HepG2 (cell line): ENCODE data around the gene INF2. TPM values are rescaled to one million over a fixed set of nuclear protein-coding genes. Genes with fewer than 3 reads are reported as not detected.

Experiments used
- GPN1 ChIP-seq: sonication (generic); formaldehyde crosslinking; IDR thresholded peaks from 2 replicates; pipeline ENCODE4 v1.5.1; 2020; ENCODE audit warnings: missing genetic modification reagents, borderline replicate concordance
- IKZF4 ChIP-seq: sonication (generic); formaldehyde crosslinking; IDR thresholded peaks from 2 replicates; pipeline ENCODE4 v1.5.1; 2020; ENCODE audit warnings: borderline replicate concordance, mild to moderate bottlenecking, low read depth, missing genetic modification reagents; ENCODE audit errors: not compliant biosample characterization
- KDM1A ChIP-seq: IDR thresholded peaks from 2 replicates; pipeline ENCODE4 v1.6.1; 2016; ENCODE audit warnings: missing compliant biosample characterization
- MED1 ChIP-seq: sonication (generic); formaldehyde crosslinking; IDR thresholded peaks from 2 replicates; pipeline ENCODE4 v1.4.0; 2020; ENCODE audit warnings: missing genetic modification reagents
- NR1H2 ChIP-seq: sonication (generic); formaldehyde crosslinking; IDR thresholded peaks from 2 replicates; pipeline ENCODE4 v1.8.1; 2022; ENCODE audit warnings: low read depth, missing genetic modification reagents, borderline replicate concordance
- RBM22 ChIP-seq: fragments of 200-400 bp; formaldehyde crosslinking; optimal IDR thresholded peaks from 2 replicates; pipeline ENCODE3; 2017; ENCODE audit warnings: mild to moderate bottlenecking, low read length, moderate library complexity
- RELA ChIP-seq: sonication (generic); formaldehyde crosslinking; IDR thresholded peaks from 2 replicates; pipeline ENCODE4 v1.4.0; 2020; ENCODE audit warnings: missing genetic modification reagents
- TBL1XR1 ChIP-seq: fragments of 150-350 bp; IDR thresholded peaks from 2 replicates; pipeline ENCODE4 v1.6.1; 2014; ENCODE audit warnings: borderline replicate concordance, low read length; ENCODE audit not compliant: partially characterized antibody
- TCF7L2 ChIP-seq: IDR thresholded peaks from 2 replicates; pipeline ENCODE4 v1.6.1; 2011; ENCODE audit warnings: mild to moderate bottlenecking, low read depth, low read length, moderate library complexity
- ZMYM2 ChIP-seq: sonication (generic); formaldehyde crosslinking; IDR thresholded peaks from 2 replicates; pipeline ENCODE4 v1.8.0; 2022; ENCODE audit warnings: mild to moderate bottlenecking, missing genetic modification reagents
- ZNF234 ChIP-seq: sonication (generic); formaldehyde crosslinking; conservative IDR thresholded peaks from 2 replicates; pipeline ENCODE4 v1.5.1; 2020; ENCODE audit warnings: mild to moderate bottlenecking, missing genetic modification reagents
- ZNF317 ChIP-seq: sonication (generic); formaldehyde crosslinking; IDR thresholded peaks from 2 replicates; pipeline ENCODE4 v1.5.0; 2020; ENCODE audit warnings: mild to moderate bottlenecking, missing genetic modification reagents
- ZNF441 ChIP-seq: sonication (generic); formaldehyde crosslinking; IDR thresholded peaks from 2 replicates; pipeline ENCODE4 v1.7.0; 2021; ENCODE audit warnings: missing genetic modification reagents, borderline replicate concordance
- polyA plus RNA-seq, 8 experiments: library from polyadenylated mRNA; depleted of rRNA in 3 of 8; stranded (reverse) in 7 of 8; unstranded in 1 of 8; fragments of >200 nt; fragmentation: Illumina TruSeq in 4 of 8; extraction: Trizol in 4 of 8; gene quantifications; 2 replicates each; pipeline versions ENCODE4 v1.2.1 to v1.2.3, GENCODE V29; 2011 to 2016; ENCODE audit warnings: low read depth in 4 of 8, missing spikeins in 1 of 8, mixed read lengths in 1 of 8; ENCODE audit not compliant: insufficient read depth in 1 of 8
- total RNA-seq, 5 experiments: library from RNA; depleted of rRNA; stranded (reverse); fragments of >200 nt; fragmentation: Illumina TruSeq; extraction: Trizol; gene quantifications; 2 replicates each; pipeline ENCODE4 v1.2.3, GENCODE V29; 2016; ENCODE audit warnings: low read depth in 1 of 5
- TF ChIP-seq, protein P1 (sequence below): sonication (generic); formaldehyde crosslinking; IDR thresholded peaks from 2 replicates; pipeline ENCODE4 v1.4.0; 2020; ENCODE audit warnings: missing genetic modification reagents
- TF ChIP-seq, protein P2 (sequence below): sonication (generic); formaldehyde crosslinking; conservative IDR thresholded peaks from 2 replicates; pipeline ENCODE4 v1.8.0; 2022; ENCODE audit warnings: low read depth, missing genetic modification reagents
- TF ChIP-seq, protein P3 (sequence below): sonication (generic); formaldehyde crosslinking; IDR thresholded peaks from 2 replicates; pipeline ENCODE4 v1.4.0; 2020; ENCODE audit warnings: missing genetic modification reagents
- TF ChIP-seq, protein P4 (sequence below): sonication (generic); formaldehyde crosslinking; IDR thresholded peaks from 2 replicates; pipeline ENCODE4 v1.9.0; 2021; ENCODE audit warnings: missing genetic modification reagents, borderline replicate concordance
- TF ChIP-seq, protein P5 (sequence below): sonication (generic); formaldehyde crosslinking; conservative IDR thresholded peaks from 2 replicates; pipeline ENCODE4 v1.4.0; 2020; ENCODE audit warnings: mild to moderate bottlenecking, missing genetic modification reagents, moderate library complexity

The INF2 gene
- total and polyA plus RNA-seq, 2 of the 13 experiments (the other 11 are each of a cell fraction or from before 2014, with no cell fraction given): 16.4 to 26.4 TPM

DNA sequence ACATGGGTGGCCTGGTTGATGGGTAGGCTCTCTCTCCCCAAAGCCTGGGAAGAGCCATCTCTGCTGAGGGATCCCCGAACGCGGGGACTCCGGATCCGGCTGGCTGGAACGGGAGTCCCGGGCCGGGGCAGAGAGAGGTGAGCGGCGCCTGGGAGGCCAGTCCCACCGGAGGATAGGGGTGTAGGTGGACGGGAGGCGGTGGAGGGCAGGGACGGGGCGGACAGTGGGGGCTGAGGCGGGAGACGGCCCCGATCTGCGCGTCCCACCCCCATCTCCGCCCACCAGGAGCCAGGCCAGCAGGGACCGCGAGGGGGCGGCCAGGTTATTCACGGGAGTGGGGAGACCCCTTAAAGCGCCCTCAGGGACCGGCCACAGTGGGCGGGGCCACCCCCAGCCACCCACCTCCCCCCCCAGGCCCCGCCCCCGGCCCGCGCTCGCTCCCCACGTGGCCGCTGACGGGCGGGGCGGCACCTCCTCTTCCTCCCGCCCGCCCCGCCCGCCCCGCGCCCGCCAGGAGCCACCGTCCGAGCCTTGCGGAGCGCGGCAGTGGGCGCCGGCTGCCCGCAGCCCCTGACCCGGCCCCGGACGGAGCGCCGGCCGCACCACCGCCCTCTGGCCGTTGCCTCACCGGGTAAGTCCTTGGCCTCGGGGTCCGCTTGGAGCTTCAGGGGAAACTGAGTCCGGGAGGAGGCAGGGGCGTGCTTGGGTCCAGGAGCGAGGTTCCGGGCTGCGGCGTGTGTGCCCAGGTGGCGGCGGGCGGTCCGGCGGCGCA, at the start of gene INF2 (continued):
- TF ChIP-seq, protein P1, sequence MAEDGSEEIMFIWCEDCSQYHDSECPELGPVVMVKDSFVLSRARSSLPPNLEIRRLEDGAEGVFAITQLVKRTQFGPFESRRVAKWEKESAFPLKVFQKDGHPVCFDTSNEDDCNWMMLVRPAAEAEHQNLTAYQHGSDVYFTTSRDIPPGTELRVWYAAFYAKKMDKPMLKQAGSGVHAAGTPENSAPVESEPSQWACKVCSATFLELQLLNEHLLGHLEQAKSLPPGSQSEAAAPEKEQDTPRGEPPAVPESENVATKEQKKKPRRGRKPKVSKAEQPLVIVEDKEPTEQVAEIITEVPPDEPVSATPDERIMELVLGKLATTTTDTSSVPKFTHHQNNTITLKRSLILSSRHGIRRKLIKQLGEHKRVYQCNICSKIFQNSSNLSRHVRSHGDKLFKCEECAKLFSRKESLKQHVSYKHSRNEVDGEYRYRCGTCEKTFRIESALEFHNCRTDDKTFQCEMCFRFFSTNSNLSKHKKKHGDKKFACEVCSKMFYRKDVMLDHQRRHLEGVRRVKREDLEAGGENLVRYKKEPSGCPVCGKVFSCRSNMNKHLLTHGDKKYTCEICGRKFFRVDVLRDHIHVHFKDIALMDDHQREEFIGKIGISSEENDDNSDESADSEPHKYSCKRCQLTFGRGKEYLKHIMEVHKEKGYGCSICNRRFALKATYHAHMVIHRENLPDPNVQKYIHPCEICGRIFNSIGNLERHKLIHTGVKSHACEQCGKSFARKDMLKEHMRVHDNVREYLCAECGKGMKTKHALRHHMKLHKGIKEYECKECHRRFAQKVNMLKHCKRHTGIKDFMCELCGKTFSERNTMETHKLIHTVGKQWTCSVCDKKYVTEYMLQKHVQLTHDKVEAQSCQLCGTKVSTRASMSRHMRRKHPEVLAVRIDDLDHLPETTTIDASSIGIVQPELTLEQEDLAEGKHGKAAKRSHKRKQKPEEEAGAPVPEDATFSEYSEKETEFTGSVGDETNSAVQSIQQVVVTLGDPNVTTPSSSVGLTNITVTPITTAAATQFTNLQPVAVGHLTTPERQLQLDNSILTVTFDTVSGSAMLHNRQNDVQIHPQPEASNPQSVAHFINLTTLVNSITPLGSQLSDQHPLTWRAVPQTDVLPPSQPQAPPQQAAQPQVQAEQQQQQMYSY (CRISPR knock-in tag): peak; percentile 85
- TF ChIP-seq RELA (CRISPR knock-in tag) (no peak), TBL1XR1 (no peak), ZMYM2 (CRISPR knock-in tag) (no peak), ZNF234 (CRISPR knock-in tag) (no peak), GPN1 (CRISPR knock-in tag) (no peak), MED1 (CRISPR knock-in tag) (peak; percentile 20; the same call in 1 of the 2 replicates), ZNF317 (CRISPR knock-in tag) (0 out of 2 replicates have a peak, but pooled peaks have one; percentile 35), TCF7L2 (no peak), RBM22 (no peak), IKZF4 (no peak), ZNF441 (CRISPR knock-in tag) (no peak), KDM1A (CRISPR knock-in tag) (no peak), NR1H2 (CRISPR knock-in tag) (no peak)
- TF ChIP-seq, protein P2, sequence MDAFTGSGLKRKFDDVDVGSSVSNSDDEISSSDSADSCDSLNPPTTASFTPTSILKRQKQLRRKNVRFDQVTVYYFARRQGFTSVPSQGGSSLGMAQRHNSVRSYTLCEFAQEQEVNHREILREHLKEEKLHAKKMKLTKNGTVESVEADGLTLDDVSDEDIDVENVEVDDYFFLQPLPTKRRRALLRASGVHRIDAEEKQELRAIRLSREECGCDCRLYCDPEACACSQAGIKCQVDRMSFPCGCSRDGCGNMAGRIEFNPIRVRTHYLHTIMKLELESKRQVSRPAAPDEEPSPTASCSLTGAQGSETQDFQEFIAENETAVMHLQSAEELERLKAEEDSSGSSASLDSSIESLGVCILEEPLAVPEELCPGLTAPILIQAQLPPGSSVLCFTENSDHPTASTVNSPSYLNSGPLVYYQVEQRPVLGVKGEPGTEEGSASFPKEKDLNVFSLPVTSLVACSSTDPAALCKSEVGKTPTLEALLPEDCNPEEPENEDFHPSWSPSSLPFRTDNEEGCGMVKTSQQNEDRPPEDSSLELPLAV: no peak
- TF ChIP-seq, protein P3, sequence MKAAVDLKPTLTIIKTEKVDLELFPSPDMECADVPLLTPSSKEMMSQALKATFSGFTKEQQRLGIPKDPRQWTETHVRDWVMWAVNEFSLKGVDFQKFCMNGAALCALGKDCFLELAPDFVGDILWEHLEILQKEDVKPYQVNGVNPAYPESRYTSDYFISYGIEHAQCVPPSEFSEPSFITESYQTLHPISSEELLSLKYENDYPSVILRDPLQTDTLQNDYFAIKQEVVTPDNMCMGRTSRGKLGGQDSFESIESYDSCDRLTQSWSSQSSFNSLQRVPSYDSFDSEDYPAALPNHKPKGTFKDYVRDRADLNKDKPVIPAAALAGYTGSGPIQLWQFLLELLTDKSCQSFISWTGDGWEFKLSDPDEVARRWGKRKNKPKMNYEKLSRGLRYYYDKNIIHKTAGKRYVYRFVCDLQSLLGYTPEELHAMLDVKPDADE (CRISPR knock-in tag): no peak
- TF ChIP-seq, protein P4, sequence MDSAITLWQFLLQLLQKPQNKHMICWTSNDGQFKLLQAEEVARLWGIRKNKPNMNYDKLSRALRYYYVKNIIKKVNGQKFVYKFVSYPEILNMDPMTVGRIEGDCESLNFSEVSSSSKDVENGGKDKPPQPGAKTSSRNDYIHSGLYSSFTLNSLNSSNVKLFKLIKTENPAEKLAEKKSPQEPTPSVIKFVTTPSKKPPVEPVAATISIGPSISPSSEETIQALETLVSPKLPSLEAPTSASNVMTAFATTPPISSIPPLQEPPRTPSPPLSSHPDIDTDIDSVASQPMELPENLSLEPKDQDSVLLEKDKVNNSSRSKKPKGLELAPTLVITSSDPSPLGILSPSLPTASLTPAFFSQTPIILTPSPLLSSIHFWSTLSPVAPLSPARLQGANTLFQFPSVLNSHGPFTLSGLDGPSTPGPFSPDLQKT: no peak
- TF ChIP-seq, protein P5, sequence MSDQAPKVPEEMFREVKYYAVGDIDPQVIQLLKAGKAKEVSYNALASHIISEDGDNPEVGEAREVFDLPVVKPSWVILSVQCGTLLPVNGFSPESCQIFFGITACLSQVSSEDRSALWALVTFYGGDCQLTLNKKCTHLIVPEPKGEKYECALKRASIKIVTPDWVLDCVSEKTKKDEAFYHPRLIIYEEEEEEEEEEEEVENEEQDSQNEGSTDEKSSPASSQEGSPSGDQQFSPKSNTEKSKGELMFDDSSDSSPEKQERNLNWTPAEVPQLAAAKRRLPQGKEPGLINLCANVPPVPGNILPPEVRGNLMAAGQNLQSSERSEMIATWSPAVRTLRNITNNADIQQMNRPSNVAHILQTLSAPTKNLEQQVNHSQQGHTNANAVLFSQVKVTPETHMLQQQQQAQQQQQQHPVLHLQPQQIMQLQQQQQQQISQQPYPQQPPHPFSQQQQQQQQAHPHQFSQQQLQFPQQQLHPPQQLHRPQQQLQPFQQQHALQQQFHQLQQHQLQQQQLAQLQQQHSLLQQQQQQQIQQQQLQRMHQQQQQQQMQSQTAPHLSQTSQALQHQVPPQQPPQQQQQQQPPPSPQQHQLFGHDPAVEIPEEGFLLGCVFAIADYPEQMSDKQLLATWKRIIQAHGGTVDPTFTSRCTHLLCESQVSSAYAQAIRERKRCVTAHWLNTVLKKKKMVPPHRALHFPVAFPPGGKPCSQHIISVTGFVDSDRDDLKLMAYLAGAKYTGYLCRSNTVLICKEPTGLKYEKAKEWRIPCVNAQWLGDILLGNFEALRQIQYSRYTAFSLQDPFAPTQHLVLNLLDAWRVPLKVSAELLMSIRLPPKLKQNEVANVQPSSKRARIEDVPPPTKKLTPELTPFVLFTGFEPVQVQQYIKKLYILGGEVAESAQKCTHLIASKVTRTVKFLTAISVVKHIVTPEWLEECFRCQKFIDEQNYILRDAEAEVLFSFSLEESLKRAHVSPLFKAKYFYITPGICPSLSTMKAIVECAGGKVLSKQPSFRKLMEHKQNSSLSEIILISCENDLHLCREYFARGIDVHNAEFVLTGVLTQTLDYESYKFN (CRISPR knock-in tag): no peak
